ENCODE measurements around the gene SNX21. TPM values are rescaled to one million over a fixed set of nuclear protein-coding genes. Genes with fewer than 3 reads are reported as not detected.

The SNX21 gene
- total RNA-seq, 1 experiment from 2014 or later: 3.1 TPM

GRCh38 chr20:45860560-45861220, 27.1 kb downstream of the SNX21 start:
- Histone ChIP-seq H3K9me3 (ENCODE audit: low read depth, low read length, poor library complexity, severe bottlenecking) (no peaks in the 10 kb centered on the region), H3K27ac (ENCODE audit: low read depth, low read length, poor library complexity, severe bottlenecking) (no peak overlapping the region), H3K36me3 (ENCODE audit: insufficient read depth, low read length, poor library complexity, severe bottlenecking) (no peaks in the 10 kb centered on the region), H3K27me3 (replicated peaks; ENCODE audit: insufficient read depth, low read depth, low read length, poor library complexity) (no peaks in the 10 kb centered on the region), H3K4me1 (ENCODE audit: insufficient read depth, low read length, poor library complexity, severe bottlenecking) (peaks cover 5% of the 10 kb centered on the region), H3K4me3 (ENCODE audit: low read depth, low read length, poor library complexity, severe bottlenecking) (no peak overlapping the region)
- no peak for DNase-seq (ENCODE audit: low spot score)
- POLR2A ChIA-PET (ENCODE audit: low non-redundant PET): no interaction called here
- BruUV-seq (replicated peaks): no TSS peak
- intact Hi-C loops (cut with micrococcal nuclease; ENCODE audit: unreplicated experiment): no loop called here
- CTCF ChIA-PET: no interaction called here
- TF ChIP-seq EZH2 (IDR thresholded peaks at IDR 0.05; ENCODE audit: borderline replicate concordance, low read depth, low read length, poor library complexity, severe bottlenecking): no peak
- TF ChIP-seq CTCF (conservative IDR thresholded peaks at IDR 0.05; ENCODE audit: low read depth, low read length): no peak

GRCh38 chr20:45861221-45862075, 27.8 kb downstream of the SNX21 start:
- DNase-seq (ENCODE audit: low spot score): peak; percentile 43
- ChIA-PET CTCF (interaction anchor here (0.6 kb wide), 1 partner anchor 9 kb away, joined by 4 read pairs; no protein-coding TSS in a partner anchor), POLR2A (ENCODE audit: low non-redundant PET) (interaction anchor here (0.6 kb wide), 1 partner anchor 103 kb away, joined by 3 read pairs; no protein-coding TSS in a partner anchor)
- H3K4me1 ChIP-seq (ENCODE audit: insufficient read depth, low read length, poor library complexity, severe bottlenecking): no peaks in the 10 kb centered on the region
- no peak overlapping the region for H3K27ac ChIP-seq (ENCODE audit: low read depth, low read length, poor library complexity, severe bottlenecking)
- intact Hi-C loops (cut with micrococcal nuclease; ENCODE audit: unreplicated experiment): no loop called here
- TF ChIP-seq CTCF (conservative IDR thresholded peaks at IDR 0.05; ENCODE audit: low read depth, low read length) (no peak), EZH2 (IDR thresholded peaks at IDR 0.05; ENCODE audit: borderline replicate concordance, low read depth, low read length, poor library complexity, severe bottlenecking) (no peak)
- no peaks in the 10 kb centered on the region for H3K9me3 ChIP-seq (ENCODE audit: low read depth, low read length, poor library complexity, severe bottlenecking)
- BruUV-seq (replicated peaks): no TSS peak
- H3K4me3 ChIP-seq (ENCODE audit: low read depth, low read length, poor library complexity, severe bottlenecking): no peak overlapping the region
- no peaks in the 10 kb centered on the region for H3K36me3 ChIP-seq (ENCODE audit: insufficient read depth, low read length, poor library complexity, severe bottlenecking)
- no peaks in the 10 kb centered on the region for H3K27me3 ChIP-seq (replicated peaks; ENCODE audit: insufficient read depth, low read depth, low read length, poor library complexity)

- Histone ChIP-seq H3K4me3 (ENCODE audit: low read depth, low read length, poor library complexity, severe bottlenecking) (no peak overlapping the region), H3K27ac (ENCODE audit: low read depth, low read length, poor library complexity, severe bottlenecking) (no peak overlapping the region), H3K4me1 (ENCODE audit: insufficient read depth, low read length, poor library complexity, severe bottlenecking) (no peaks in the 10 kb centered on the region), H3K36me3 (ENCODE audit: insufficient read depth, low read length, poor library complexity, severe bottlenecking) (no peaks in the 10 kb centered on the region), H3K27me3 (replicated peaks; ENCODE audit: insufficient read depth, low read depth, low read length, poor library complexity) (no peaks in the 10 kb centered on the region), H3K9me3 (ENCODE audit: low read depth, low read length, poor library complexity, severe bottlenecking) (no peaks in the 10 kb centered on the region)
- BruUV-seq (replicated peaks): no TSS peak
- no peak for DNase-seq (ENCODE audit: low spot score)
- TF ChIP-seq CTCF (conservative IDR thresholded peaks at IDR 0.05; ENCODE audit: low read depth, low read length) (no peak), EZH2 (IDR thresholded peaks at IDR 0.05; ENCODE audit: borderline replicate concordance, low read depth, low read length, poor library complexity, severe bottlenecking) (no peak)
- POLR2A ChIA-PET (ENCODE audit: low non-redundant PET): interaction anchor here (0.6 kb wide), 1 partner anchor 57 kb away, joined by 4 read pairs; no protein-coding TSS in a partner anchor
- intact Hi-C loops (cut with micrococcal nuclease; ENCODE audit: unreplicated experiment): no loop called here
- CTCF ChIA-PET: no interaction called here
These were observed 30.2 kb downstream of the SNX21 start for GRCh38 chr20:45863543-45864470.
